HG03139 (cell line): ENCODE results near the gene TIPIN.
"Not testable (repeated sequence)": the region's sequence is repeated elsewhere in the genome, so short reads cannot be mapped to it uniquely, and the experiment has no call there.

Experiments used
- ATAC-seq: cut with Tn5 transposase; IDR thresholded peaks from one replicate; pipeline ENCODE4 v1.9.1; 2021; ENCODE audit not compliant: unreplicated experiment

The TIPIN gene

GRCh38 chr15:66356359-66357236 is at the start of gene TIPIN:
Gene TIPIN, minus strand, starts transcription at chr15:66356685. Its CDS starts 3,738 bp downstream, at chr15:66352947.
- ATAC-seq, result peak; percentile 93

GRCh38 chr15:66405615-66406014 is 49.1 kb upstream of the TIPIN start:
- ATAC-seq, result no peak

GRCh38 chr15:66405007-66405406 is 48.5 kb upstream of the TIPIN start:
- ATAC-seq, result no peak

GRCh38 chr15:66404532-66404931 is 48.0 kb upstream of the TIPIN start:
- ATAC-seq, result no peak

GRCh38 chr15:66404122-66404521 is 47.6 kb upstream of the TIPIN start:
- no peak for ATAC-seq

GRCh38 chr15:66403323-66403722 is 46.8 kb upstream of the TIPIN start:
- no peak for ATAC-seq

GRCh38 chr15:66402761-66403284 is 46.3 kb upstream of the TIPIN start:
- ATAC-seq, result no peak

- no peak for ATAC-seq
These were observed 44.9 kb upstream of the TIPIN start for GRCh38 chr15:66401130-66402021.

GRCh38 chr15:66400351-66400774 is 43.9 kb upstream of the TIPIN start:
- ATAC-seq, result no peak

GRCh38 chr15:66399276-66399675 is 42.8 kb upstream of the TIPIN start:
- ATAC-seq, result no peak

GRCh38 chr15:66394915-66395314 is 38.4 kb upstream of the TIPIN start:
- no peak for ATAC-seq

- no peak for ATAC-seq
These were observed 38.0 kb upstream of the TIPIN start for GRCh38 chr15:66394472-66394871.

GRCh38 chr15:66393037-66393436 is 36.6 kb upstream of the TIPIN start:
- ATAC-seq, result not testable (repeated sequence)

GRCh38 chr15:66390678-66391077 is 34.2 kb upstream of the TIPIN start:
- ATAC-seq, result no peak

GRCh38 chr15:66389859-66390381 is 33.4 kb upstream of the TIPIN start:
- ATAC-seq, result no peak

GRCh38 chr15:66389098-66389858 is 32.8 kb upstream of the TIPIN start:
- no peak for ATAC-seq

GRCh38 chr15:66388576-66388975 is 32.1 kb upstream of the TIPIN start:
- ATAC-seq, result no peak

- ATAC-seq, result no peak
These were observed 31.5 kb upstream of the TIPIN start for GRCh38 chr15:66388043-66388363.

- peak; percentile 8 for ATAC-seq
These were observed 30.9 kb upstream of the TIPIN start for GRCh38 chr15:66387163-66388042.
